ENCODE data around the gene MOB3A. TPM values are rescaled to one million over a fixed set of nuclear protein-coding genes. Genes with fewer than 3 reads are reported as not detected.

Gene MOB3A
- total and polyA plus RNA-seq, 9 of the 15 experiments (the other 6 are each of a cell fraction or from before 2014, with no cell fraction given): 1.1 to 24.1 (median 6.0) TPM

- TF ChIP-seq, protein P1, sequence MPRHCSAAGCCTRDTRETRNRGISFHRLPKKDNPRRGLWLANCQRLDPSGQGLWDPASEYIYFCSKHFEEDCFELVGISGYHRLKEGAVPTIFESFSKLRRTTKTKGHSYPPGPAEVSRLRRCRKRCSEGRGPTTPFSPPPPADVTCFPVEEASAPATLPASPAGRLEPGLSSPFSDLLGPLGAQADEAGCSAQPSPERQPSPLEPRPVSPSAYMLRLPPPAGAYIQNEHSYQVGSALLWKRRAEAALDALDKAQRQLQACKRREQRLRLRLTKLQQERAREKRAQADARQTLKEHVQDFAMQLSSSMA (CRISPR knock-in tag; IDR thresholded peaks at IDR 0.05): no peak
- TF ChIP-seq USF1 (CRISPR knock-in tag; IDR thresholded peaks at IDR 0.05) (0 out of 2 replicates have a peak, but pooled peaks have one; percentile 1), SMAD3 (CRISPR knock-in tag; conservative IDR thresholded peaks at IDR 0.05) (0 out of 2 replicates have a peak, but pooled peaks have one; percentile 31), NRF1 (conservative IDR thresholded peaks at IDR 0.05 in 1 of 2, IDR thresholded peaks at IDR 0.05 in 1 of 2) (peak; percentile 81 to 82), CXXC5 (CRISPR knock-in tag; IDR thresholded peaks at IDR 0.05) (peak; percentile 88), NR3C1 (CRISPR knock-in tag; IDR thresholded peaks at IDR 0.05) (0 out of 2 replicates have a peak, but pooled peaks have one; percentile 18), TAL1 (IDR thresholded peaks at IDR 0.05) (no peak), MCM7 (IDR thresholded peaks at IDR 0.05) (no peak), BRCA1 (IDR thresholded peaks at IDR 0.05) (no peak), BRCA1 (CRISPR knock-in tag; IDR thresholded peaks at IDR 0.05) (no peak), SOX6 (IDR thresholded peaks at IDR 0.05) (no peak), ZNF589 (CRISPR knock-in tag; IDR thresholded peaks at IDR 0.05; ENCODE audit: low read depth) (no peak), SPI1 (IDR thresholded peaks at IDR 0.05; ENCODE audit: borderline replicate concordance, low read depth, low read length) (no peak), NR4A1 (CRISPR knock-in tag; IDR thresholded peaks at IDR 0.05) (0 out of 2 replicates have a peak, but pooled peaks have one; percentile 34), NR4A1 (tag; IDR thresholded peaks at IDR 0.05) (no peak), RBM17 (IDR thresholded peaks at IDR 0.05; ENCODE audit: borderline replicate concordance, low read depth, low read length) (no peak), ZNF507 (tag; conservative IDR thresholded peaks at IDR 0.05) (no peak), GATAD2A (IDR thresholded peaks at IDR 0.05) (no peak), SRSF7 (optimal IDR thresholded peaks at IDR 0.05; ENCODE audit: low read depth, low read length) (no peak), ZNF274 (IDR thresholded peaks at IDR 0.05; ENCODE audit: borderline replicate concordance, low read depth, low read length) (no peak), KDM2B (CRISPR knock-in tag; IDR thresholded peaks at IDR 0.05) (0 out of 2 replicates have a peak, but pooled peaks have one; percentile 68), BMI1 (IDR thresholded peaks at IDR 0.05; ENCODE audit: low read length) (no peak), HIVEP1 (CRISPR knock-in tag; IDR thresholded peaks at IDR 0.05) (peak; percentile 44; the same call in 1 of the 2 replicates), MAFG (tag; conservative IDR thresholded peaks at IDR 0.05) (no peak), HEY1 (CRISPR knock-in tag; IDR thresholded peaks at IDR 0.05; ENCODE audit: borderline replicate concordance) (no peak), RB1 (IDR thresholded peaks at IDR 0.05; ENCODE audit: low read depth) (peak; percentile 32), RBM22 (IDR thresholded peaks at IDR 0.05; ENCODE audit: low read depth, low read length, poor library complexity, severe bottlenecking) (no peak), HMG20B (CRISPR knock-in tag; IDR thresholded peaks at IDR 0.05) (no peak)
- TF ChIP-seq, protein P2, sequence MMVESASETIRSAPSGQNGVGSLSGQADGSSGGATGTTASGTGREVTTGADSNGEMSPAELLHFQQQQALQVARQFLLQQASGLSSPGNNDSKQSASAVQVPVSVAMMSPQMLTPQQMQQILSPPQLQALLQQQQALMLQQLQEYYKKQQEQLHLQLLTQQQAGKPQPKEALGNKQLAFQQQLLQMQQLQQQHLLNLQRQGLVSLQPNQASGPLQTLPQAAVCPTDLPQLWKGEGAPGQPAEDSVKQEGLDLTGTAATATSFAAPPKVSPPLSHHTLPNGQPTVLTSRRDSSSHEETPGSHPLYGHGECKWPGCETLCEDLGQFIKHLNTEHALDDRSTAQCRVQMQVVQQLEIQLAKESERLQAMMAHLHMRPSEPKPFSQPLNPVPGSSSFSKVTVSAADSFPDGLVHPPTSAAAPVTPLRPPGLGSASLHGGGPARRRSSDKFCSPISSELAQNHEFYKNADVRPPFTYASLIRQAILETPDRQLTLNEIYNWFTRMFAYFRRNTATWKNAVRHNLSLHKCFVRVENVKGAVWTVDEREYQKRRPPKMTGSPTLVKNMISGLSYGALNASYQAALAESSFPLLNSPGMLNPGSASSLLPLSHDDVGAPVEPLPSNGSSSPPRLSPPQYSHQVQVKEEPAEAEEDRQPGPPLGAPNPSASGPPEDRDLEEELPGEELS (CRISPR knock-in tag; IDR thresholded peaks at IDR 0.05; ENCODE audit: borderline replicate concordance): no peak
Measured at GRCh38 chr19:2041683-2042484, 54.2 kb downstream of the MOB3A start (continued).

Measured in K562 (cell line).